NCI-H187 treated with DMSO at 0.1 percent for 48 hours (cell line): Measurements from ENCODE around the gene STARD5.
"Not testable (repeated sequence)": the region's sequence is repeated elsewhere in the genome, so short reads cannot be mapped to it uniquely, and the experiment has no call there.

Experiments used
- DNase-seq: peaks from one replicate; lab custom pipeline; 2025; lab: John Stamatoyannopoulos, UW

STARD5 gene, protein sequence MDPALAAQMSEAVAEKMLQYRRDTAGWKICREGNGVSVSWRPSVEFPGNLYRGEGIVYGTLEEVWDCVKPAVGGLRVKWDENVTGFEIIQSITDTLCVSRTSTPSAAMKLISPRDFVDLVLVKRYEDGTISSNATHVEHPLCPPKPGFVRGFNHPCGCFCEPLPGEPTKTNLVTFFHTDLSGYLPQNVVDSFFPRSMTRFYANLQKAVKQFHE

GRCh38 chr15:81323944-81324881, at the start of gene STARD5:
STARD5 (minus strand) TSS chr15:81324141; CDS start chr15:81324099, 42 bp downstream.
- DNase-seq: peak; percentile 64

DNA sequence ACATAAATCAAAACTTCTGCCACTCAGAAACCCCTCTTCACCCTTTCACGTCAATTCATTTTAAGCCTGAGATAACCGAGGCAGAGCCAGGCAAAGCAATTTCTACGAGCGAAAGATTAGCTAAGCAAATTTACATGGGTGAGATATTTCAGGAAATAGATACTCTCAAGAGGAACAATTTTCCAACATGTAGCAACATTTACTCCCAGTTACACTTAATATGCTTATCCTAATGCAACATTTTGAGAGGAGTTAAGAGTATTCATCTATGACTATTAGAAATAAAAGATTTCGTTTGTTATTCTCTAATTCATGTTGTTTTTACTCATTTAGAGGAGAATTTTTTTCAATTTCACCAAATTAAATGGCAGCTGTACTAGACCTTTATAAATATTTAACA, 49.2 kb upstream of the STARD5 start:
- DNase-seq: no peak

DNA sequence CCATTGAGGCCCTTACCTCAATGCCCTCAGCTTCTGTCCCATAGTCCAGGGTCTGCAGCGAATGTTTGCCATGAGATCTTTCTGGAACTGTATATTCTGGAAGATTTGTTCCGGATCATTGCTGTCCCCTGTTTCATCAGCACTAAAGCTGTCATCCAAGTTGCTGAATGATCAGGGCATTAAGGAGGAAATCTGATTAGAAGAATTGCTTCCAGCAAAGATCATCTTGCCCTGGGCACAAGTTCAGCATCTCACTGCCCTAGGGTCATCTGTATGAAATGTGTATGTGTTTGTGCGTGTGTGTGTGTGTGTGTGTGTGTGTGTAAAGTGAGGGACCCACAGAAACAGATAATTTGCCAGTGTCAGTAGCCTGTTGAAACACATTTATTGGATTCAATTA, 48.6 kb upstream of the STARD5 start:
- DNase-seq: no peak

DNA sequence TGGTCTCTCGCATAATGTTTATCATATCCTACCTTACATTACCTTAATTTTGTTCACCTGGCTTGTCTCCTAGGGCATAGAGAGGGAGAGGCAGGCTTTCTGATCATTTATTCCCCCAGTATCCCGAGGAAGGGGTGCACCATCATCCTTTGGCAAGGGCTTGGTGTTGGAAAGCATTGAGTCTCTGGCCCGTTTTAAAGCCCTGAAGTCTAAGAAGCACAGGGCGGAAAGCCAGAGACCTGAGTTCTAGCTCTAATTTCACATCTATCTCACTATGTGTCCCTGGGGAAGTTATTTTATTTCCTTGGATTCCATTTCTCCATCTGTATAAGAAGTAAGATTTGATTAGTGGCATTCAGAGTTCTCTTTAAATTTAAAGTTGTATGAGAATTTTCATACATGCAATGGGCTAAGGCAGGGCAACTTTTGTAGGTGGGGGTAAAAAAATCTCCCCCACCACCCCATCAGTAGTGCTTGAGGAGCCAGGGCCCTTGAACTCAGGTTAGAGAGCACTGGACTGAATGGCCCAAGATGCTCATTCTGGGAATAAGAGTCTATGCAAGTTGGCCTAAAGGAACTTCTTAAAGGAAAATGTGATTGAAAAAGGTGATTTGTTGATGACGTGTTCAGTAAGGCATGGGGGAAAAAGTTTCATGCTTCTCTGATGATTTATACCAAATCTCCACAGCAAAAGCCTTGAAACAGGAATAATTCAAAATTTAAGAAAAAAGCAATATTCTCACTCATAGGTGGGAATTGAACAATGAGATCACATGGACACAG, 40.0 kb upstream of the STARD5 start:
- no peak for DNase-seq

DNA sequence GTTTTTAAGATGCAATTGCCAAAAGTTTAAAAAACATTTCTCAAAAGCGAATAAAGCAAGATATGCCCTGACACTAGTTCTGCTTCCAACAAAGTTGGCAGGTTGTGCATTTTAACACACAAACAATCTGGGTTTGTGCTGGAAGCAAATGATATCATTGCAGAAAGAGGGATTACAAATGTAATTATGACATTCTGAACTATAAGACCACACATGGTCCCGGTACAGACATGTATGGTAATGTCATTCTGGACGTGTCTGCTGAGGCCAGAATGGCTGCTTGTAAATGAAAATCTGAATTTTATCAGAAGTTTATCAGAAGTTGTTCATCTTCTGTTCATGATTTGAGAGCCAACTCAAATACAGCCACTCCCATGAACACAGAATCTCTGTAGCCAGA, 39.3 kb upstream of the STARD5 start:
- no peak for DNase-seq

DNA sequence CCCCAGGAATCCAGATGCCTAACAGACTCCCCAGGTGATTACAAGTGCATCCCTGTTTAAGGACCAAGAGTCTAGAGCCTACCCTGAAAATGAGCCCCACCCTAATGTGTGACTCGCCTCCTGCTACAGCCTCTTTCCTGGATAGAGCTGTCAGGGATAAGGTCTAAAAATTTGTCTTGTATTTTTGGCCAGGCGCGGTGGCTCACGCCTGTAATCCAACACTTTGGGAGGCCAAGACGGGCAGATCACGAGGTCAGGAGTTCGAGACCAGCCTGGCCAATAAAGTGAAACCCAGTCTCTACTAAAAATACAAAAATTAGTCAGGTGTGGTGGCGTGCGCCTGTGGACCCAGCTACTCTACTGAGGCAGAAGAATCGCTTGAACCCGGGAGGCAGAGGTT, 38.8 kb upstream of the STARD5 start:
- DNase-seq: no peak

- DNase-seq: no peak
Measured at GRCh38 chr15:81361891-81362290, 38.0 kb upstream of the STARD5 start.

DNA sequence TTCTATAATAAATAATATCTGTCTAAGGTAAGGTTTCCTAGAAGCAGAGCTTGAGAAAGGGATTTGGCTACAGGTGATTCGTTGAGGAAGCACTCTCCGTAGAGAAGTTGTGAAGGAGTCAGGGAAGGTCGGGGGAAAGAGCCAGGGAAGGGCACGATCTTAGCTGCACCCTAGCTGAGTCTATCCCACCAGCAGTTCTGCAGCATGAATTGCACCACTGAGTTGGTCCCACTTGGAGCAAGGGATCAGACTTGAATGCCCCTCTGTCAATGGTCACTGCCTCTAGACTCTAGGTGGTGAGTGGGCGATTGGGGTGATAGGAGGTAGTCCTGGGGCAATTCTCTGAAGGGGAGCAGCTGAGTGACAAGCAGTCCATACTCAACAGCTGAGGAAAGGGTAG, 36.5 kb upstream of the STARD5 start:
- no peak for DNase-seq

GRCh38 chr15:81358248-81358647, 34.3 kb upstream of the STARD5 start:
- no peak for DNase-seq

DNA sequence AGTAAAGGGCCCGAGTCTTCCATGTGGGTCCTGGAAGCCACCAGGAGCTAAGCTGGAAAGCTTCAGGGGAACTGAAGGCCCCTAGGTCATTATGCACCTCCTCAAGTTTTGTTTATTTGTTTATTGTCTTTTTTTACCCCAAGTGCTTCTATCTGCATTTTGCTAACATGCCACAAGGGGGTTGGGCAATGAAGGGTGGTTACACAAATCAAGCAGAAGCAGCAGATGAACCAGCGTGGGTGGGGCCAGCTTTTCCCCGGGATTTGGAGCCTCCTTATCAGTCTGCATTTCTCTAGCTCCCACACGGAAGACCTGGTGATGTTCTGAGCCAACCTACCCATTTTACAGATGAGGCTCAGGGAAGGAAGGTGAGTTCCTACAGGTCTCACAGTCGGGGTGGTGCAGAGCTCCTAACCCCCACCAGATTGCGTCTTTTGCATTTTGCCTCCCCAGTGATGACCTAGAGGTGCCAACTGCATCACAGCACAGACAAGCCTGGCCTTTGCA, 33.3 kb upstream of the STARD5 start:
- no peak for DNase-seq

GRCh38 chr15:81356252-81356651, 32.3 kb upstream of the STARD5 start:
- no peak for DNase-seq

DNA sequence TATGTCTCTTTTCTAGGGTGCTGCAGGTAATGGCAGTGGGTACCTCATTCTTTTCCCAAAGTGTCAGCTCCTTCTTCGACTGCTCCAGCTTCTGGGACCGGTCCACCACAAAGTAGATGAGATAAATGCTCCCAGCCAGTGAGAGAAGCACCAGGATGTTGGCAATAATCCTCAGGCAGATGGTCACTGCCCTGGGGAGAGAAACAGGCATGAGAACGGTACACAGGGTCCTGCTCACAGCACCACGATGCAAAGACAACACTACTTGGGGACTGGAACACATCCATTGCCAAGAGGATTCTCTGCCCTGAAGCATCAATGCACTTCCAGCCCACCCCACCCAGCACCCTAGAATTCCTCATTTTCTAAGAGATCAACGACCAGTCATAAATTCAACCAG, 27.7 kb upstream of the STARD5 start:
- no peak for DNase-seq

DNA sequence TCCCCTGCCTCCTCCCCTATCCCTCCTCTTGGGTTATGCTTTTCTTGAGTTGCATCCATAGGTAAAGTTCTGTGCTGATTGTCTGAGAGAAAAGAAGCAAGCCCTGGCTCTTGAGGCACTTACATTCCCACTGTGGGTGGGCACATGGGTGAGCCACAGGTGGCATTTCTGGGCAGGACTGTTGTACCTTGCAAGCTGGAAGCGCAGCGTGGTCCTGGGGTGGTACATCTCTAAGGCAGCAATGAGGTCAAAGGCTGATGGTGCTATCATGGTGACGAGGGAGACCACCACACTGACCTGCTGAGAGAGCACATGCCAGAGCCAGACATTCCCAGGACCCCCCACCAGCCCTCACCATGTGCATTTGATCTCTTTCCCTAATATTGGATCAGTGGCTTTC, 25.3 kb upstream of the STARD5 start:
- no peak for DNase-seq

DNA sequence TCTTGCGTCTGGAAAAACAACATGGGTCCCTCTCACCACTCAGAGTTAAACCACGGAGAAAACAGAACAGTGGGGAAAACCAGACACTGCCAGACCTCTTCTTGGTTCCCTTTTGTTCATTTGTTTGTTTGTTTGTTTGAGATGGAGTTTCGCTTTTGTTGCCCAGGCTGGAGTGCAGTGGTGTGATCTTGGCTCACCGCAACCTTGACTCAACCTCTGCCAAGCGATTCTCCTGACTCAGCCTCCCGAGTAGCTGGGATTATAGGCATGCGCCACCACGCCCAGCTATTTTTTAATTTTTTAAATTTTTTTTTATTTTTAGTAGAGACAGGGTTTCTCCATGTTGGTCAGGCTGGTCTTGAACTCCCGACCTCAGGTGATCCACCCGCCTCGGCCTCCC, 24.8 kb upstream of the STARD5 start:
- DNase-seq: not testable (repeated sequence)

GRCh38 chr15:81347910-81348309, 24.0 kb upstream of the STARD5 start:
- no peak for DNase-seq

GRCh38 chr15:81346611-81347010, 22.7 kb upstream of the STARD5 start:
- DNase-seq: no peak

- DNase-seq: no peak
Measured at GRCh38 chr15:81343371-81343770, 19.4 kb upstream of the STARD5 start.

GRCh38 chr15:81341351-81341750, 17.4 kb upstream of the STARD5 start:
- no peak for DNase-seq

DNA sequence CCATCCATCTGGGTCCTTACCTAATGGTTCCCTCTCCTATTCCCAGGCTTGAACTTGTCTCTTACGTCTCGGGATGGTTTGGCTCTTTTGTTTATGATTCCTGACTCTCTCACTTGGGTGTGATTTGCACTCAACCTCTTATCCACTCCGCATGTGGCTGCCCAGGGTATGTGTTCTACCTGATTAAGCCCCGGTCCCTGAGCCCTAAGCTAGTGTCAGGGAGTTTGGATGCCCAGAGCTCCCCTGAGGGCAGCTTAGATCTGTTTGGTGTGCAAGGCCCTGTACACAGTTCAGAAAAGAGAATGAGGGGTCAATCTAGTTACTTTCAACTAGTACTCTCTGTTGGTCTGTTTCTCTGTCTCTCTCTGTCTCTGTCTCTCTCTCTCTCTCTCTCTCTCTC, 15.9 kb upstream of the STARD5 start:
- no peak for DNase-seq

- no peak for DNase-seq
Measured at GRCh38 chr15:81339321-81339720, 15.4 kb upstream of the STARD5 start.

- no peak for DNase-seq
Measured at GRCh38 chr15:81338170-81339007, 14.4 kb upstream of the STARD5 start.
